Fibroblast of the conjunctiva (primary cell): Measurements from ENCODE around the gene CRYBB1.
"Not testable (repeated sequence)": the region's sequence is repeated elsewhere in the genome, so short reads cannot be mapped to it uniquely, and the experiment has no call there.

Experiments
- DNase-seq: peaks from one replicate; pipeline ENCODE4 v3.0.0-alpha.2; 2010; ENCODE audit warnings: low read depth

CRYBB1 gene

DNA sequence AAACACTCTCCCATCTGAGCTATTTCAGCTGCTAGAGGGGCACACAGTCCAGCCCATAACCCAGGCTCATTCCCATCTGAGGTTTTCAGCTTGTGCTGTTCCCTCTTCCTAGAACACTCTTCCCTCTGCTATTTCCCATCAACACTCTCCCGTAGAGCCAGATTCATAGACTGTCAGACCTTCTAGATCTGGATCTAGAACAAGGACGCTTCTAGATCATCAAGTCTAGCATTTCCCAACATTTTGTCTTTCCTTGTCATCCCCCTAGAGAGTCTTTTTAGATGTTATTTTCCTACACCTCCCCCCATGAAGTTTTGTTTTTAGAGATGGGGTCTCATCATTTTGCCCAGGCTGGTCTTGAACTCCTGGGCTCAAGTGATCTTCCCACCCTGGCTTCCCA is 17.3 kb upstream of the CRYBB1 start:
- no peak for DNase-seq

DNA sequence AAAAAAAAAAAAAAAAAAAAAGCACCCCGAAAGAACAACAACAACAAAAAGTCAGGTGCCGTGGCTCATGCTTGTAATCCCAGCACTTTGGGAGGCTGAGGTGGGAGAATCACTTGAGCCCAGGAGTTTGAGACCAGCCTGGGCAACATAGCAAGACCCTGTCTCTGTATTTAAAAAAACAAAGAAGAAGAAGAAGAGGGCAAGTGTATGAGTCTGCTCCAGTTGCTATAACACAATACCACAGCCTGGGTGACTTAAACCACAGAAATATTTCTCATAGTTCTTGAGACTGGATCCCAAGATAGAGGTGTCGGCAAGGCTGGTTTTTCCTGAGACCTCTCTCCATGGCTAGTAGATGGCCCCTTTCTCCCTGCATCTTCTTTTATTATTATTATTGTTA is 16.4 kb upstream of the CRYBB1 start:
- DNase-seq = no peak

DNA sequence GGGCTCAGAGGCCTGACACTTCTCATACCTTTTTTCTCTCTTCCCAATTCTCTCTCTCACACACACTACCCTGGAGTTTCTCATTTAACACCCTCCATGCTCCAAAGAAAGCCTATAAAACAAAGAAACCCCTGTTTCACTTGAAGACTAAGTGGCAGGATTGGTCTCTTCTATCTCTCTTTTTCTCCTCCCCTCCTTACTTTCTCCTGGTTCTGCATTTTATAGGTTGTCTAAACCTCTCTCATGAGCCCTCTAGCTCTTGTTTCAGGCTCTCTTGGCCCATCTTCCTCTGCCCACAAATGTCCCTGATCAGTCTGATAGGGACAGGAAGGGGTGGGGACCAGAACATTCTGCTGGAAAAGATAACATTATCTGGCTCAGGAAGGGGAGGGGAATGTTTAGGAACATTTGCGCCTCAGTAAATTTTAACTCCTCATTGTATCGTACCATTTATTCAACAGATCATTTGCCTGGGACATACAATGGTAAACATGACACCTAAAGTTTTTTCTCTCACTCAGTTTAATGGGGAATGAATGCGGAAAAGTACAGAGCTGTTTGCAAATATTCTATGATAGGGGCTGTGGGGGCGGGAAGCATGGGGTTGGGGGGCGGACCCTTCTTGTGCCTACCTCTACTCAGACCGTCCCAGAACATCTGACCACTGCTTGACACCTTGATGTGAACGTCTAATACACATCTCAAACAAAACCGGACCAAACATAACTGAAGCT is 14.8 kb upstream of the CRYBB1 start:
- DNase-seq = no peak

DNA sequence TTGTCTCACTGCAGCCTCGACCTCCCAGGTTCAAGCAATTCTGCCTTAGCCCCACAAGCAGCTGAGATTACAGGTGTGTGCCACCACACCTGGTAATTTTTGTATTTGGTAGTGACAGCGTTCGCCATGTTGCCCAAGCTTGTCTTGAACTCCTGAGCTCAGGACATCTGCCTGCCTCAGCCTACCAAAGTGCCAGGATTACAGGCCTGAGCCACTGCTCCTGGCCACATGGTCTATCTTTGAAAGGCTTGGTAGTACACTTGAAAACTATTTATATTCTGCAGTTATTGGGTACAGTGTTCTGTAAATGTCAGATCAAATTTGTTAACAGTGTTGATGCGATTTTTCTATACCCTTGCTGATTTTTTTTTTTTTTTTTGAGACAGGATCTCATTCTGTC is 13.5 kb upstream of the CRYBB1 start:
- no peak for DNase-seq

DNA sequence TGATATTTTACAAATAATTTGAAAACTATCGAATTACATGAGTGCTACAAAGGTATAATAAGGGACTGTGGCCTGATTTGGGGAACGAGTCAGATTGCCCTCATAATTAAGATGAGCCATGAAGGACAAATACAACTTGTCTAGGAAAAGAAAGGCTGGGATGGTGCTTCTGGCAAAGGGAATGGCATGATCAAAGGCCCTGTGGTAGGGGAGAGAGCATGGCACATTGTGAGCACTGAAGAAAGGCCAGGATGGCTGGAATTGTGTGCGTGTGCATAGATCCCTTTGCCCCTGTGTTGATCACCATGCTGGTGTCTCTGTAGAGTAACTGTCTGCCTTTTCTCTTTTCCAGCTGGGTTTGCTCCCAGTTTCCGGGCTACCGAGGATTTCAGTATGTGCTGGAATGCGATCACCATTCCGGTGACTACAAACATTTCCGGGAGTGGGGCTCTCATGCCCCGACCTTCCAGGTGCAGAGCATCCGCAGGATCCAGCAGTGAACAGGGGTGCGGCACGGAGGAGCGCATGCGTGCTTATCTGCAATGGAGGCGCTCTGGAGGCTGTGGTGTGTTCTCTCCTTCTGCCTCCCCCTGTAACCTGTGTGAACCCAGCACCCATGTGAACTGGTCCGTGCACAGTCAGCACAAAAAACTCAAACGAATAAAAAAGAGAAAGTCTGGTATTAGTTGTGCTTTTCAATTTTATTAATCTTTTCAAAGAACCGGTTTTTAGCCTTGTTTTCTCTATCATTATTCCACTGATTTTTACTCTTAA is 12.3 kb upstream of the CRYBB1 start:
- no peak for DNase-seq

DNA sequence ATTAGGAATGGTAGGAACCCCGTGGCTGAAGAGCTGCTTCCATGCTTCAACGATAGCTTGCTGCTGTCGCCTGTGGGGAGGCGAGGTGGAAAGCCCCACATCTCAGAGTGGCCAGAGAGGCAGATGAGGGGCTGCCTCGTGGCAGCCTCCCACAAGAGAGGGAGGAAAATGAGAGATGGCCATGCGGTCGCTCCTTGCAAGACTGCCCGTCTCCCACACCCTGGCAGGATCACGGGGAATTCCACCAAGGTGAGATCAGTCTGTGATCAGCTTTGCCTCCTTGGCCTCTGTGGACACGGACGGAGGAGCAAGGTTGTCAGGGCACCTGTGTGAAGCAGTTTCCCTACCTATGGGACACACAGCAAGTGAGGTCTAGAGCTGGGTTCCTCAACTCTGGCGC is 7.0 kb upstream of the CRYBB1 start:
- DNase-seq = no peak

DNA sequence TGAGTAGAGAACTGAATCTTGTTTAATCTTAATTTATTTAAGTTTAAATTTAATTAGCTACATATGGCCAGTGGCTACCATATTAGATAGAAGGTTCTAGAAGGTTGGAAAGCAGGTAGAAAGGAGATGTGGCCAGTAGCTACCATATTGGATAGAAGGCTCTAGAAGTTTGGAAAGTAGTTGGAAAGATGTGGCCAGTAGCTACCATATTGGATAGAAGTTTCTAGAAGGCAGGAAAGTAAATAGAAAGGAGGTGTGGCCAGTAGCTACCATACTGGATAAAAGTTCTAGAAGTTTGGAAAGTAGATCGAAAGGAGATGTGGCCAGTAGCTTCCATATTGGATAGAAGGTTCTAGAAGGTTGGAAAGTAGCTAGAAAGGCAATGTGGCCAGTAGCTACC is 6.2 kb upstream of the CRYBB1 start:
- no peak for DNase-seq

DNA sequence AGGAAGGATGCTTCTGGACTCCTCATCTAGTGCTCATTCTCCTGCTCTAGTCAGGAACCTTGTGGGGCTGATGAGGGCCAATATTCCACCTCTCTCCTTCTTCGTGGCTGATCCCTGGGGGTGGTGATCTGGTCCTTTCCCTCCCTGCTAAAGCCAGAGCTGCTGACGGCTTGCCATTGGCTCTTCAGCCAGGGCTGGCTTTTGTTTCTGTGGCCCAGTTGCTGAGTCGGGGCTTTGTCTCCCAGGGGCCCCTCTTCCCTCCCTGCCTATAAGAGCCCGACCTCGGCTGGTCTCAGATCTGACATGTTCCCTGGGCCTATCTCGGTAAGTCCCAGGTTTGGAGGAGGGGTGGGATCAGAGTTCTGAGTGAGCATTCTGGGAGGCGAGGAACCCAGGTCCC is 3.8 kb upstream of the CRYBB1 start, which contains the start of gene CRYBA4:
TSS of gene CRYBA4 (plus strand) at position 301 of the 400 bp plus-strand sequence. CDS start 634 bp downstream, outside the sequence.
- no peak for DNase-seq

DNA sequence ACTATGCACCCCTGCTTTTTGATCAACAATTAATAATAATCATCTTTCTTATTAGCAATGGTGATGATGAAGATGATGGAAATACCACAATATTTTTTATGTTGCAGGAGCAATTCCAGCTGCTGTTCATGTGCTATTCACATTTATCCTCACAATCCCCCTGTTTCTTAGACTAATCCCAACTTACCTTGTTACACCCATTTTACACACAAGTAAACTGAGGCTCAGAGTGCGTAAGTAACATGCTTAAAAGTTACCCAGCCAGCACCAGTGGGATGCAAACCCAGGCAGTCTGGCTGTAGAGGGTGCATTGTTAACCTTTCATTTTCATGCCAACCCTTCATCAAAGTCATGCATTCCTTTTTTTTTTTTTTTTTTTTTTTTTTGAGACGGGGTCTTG is 2.4 kb upstream of the CRYBB1 start:
- DNase-seq = no peak

DNA sequence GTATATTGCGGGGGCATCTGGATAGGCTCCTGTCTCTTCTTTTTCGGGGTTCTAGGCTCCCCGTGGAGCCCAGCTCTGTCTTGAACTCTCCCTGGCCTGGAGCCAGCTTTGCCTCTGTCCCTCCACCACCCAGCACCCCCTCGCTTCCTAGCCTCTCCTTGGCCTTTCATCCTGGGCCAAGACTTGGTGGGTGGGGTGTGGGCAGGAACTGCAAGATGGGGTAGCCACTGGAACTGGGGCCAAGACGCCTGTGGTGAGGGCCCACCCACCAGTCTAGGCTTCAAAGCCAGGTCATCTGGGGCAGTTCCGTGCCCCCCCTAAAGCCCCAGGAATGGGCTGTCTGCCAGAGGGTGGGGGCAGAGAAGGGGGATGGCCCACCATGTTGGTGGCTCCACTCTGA is 1.7 kb upstream of the CRYBB1 start:
- no peak for DNase-seq

DNA sequence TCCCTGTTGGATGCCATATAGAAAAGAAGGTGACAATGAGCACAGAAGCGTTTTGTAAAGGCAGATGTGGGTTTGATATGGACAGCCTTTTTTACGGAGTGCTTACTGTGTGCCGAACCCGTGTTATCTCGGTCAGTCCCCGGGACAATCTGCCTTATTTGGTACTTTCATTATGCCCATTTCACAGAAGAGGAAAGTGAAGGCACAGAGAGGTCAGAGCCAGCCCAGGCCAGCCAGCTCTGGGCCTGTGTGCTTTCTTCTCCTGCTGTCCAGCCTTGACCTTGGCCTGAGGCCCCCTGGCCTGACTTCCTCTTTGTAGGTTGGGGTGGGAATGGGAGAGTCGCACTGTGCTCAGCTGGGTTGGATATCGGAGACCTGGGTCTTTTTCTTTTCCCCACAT is 628 bp upstream of the CRYBB1 start:
- DNase-seq = no peak

DNA sequence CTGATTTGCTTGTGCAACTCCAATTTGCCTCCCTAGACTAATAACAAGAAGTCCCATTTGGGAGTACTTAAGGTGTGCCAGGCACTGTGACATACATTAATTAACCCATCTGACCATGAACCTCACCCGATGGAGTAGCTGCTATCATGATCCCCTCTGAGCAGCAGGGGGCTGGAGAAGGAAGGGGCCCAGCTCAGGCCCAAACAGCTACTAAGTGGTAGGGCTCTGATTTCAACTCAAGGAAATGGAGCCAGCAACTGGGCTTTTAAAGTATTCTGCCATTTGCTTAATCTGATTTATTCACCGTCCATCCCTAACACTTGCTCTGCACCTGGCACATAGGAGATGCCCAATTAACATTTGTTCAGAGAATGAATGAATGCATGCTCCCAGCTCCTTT is 1.2 kb downstream of the CRYBB1 start:
- DNase-seq = no peak

DNA sequence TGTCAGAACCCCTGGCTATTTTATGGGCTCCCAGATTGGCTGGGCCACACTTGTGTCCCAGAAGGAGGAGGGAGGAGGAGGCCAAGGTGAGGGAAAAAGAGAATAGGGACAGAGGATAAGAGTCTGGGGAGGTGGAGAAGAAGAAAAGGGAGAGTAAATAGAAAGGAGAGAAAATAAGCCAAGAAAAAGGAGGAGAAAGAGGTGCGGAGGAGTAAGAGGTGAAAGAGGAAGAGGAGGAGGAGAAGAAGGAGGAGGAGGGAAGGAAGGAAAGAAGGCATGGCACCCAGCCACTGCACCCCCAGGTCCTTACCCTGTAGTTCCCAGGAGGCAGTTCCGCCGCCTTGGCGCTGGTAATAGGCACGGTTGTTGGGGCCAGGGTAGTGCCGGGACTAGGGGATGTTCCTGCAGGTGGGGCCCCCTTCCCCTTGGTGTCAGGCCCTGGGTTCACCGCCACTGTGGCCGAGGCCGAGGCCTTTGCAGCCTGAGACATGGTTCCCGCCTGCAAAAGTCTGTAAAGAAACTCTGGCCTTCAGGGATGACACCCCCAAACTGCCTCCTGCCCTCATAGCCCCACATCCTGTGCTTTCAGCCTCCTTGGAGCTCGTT is 1.9 kb downstream of the CRYBB1 start:
- no peak for DNase-seq

DNA sequence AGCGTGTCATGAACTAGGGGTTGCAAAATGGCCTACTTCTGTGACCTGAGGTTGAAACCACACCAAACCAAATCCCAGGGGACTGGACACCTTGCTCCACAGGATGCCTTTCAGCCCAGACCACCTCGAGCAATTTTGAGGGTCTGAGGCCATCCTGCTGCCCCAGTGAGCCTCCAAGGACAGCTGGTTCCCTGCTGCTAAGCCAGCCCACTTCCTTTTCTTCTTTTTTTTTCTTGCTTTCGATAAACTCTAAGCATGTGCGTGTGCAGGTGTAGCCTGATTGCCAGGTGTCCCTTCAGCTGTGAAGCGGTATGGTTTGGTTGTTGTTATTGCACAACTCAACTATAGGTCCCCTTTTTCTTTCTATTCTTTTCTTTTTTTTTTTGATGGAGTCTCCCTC is 2.7 kb downstream of the CRYBB1 start:
- no peak for DNase-seq

DNA sequence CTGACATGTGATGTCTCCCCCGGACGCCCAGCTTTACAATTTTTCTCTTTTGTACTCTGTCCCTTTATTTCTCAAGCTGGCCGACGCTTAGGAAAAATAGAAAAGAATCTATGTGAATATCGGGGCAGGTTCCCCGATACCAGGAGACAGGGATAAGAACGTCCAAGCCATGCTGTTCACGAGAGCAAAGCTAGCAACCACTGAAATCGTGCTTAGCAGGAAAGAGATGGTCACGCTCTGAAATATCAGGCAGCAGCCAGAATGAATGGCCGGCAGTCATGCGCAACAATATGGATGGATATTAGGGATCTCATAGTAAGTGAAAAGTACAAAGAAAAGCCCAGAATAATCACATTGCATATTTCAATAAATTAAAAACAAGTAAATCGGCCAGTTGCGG is 3.5 kb downstream of the CRYBB1 start:
- no peak for DNase-seq

DNA sequence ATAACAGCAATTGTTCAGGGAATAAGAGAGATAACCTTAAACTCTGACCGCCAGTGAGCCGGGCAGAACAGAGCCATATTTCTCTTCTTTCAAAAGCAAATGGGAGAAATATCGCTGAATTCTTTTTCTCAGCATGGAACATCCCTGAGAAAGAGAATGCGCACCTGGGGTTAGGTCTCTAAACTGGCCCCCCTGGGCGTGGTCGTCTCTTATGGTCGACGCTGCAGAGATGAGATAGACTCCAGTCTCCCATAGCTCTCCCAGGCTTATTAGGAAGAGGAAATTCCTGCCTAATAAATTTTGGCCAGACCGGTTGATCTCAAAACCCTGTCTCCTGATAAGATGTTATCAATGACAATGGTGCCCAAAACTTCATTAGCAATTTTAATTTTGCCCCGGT is 4.1 kb downstream of the CRYBB1 start:
- DNase-seq = not testable (repeated sequence)

DNA sequence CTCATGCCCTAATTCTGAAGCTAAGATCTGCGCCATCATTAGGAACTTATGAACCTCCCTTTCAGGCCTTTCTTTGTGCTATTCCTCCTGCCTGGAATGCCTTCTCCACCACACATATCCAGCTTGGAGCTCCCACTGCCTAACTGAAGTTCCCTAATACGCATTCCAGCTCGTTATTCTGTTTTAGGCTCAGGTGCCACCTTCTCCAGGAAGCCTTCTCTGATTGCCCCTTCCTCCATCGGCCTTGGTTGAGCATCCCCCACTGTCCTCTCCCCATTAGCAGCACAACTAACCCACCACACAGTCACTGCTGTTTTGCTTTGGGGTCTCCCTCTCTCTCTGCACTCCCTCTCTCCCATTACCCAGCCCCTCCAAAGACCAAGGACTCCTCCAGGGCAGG is 5.2 kb downstream of the CRYBB1 start:
- no peak for DNase-seq

DNA sequence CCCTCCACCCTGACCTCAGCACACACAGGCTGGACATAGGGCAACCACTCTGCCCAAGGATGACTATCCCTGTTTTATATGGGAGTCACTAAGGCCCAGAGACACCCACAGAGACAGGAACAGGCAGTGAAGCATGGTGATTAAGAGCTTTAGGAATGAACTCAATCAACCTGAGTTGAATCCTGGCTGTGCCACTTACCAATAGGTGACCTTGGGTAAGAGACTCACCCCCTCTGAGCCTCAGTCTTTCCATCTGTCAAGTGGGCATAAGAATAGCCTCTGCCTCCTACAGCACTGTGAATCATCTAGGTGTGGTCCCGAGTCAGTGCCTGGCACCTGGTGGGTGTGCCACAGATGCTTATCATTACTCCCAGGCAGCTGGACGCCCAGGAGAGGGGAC is 6.8 kb downstream of the CRYBB1 start:
- no peak for DNase-seq

DNA sequence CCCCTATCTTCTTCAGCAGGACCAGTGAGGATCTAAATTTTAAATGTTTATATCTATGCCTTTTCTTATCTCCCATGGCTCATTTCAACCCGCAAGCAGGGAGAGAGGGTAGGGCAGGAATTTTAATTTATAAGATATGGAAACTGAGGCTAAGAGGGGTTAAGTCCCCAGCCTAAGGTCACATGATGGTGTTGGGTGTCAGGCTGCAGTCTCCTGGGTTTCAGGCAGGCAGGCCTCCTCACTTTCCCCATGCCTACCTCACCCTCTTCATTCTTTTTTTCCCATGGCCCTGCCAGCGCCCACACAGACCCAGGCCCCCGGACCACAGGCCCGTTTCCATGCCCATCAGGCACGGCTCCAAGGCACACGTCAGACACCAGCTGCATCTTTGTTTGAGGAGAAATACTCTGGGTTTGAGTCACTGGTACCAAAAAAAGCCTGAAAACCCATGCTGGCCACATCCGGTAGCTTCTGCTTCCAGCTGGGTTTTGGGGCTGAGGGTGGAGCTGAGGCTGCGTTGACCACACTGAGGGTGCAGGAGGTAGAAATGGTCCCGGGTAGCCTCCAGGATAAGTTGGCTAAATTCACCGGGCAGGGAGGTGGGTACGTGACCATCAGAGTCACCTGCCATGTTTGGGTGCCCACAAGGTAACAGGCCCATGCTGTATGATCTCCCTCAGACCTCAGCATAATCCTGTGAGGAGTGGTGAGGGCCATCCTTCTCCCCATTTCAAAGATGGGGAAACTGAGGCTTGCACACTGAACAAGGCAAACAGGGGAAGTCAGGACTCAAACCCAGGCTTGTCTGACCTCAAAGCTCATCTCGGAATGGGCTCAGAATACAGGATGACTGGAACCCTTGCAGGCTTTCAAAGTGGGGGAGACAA is 7.5 kb downstream of the CRYBB1 start:
- peak; percentile 10 for DNase-seq

DNA sequence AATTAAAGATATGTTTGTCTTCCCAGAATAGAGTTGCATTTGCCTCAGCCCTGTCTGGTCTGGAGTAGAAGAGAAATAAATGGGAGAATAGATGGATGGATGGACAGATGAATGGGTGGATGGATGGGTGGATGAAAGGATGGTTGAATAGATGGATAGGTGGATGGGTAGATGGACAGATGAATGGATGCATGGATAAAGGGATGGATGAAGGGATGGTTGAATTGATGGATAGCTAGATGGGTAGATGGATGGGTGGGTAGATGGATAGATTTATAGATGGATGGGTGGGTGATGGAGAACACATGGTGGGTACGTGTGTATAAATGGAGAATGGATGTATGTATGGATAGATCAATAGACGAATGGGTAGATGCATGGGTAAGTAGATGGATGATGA is 8.5 kb downstream of the CRYBB1 start:
- DNase-seq = no peak

DNA sequence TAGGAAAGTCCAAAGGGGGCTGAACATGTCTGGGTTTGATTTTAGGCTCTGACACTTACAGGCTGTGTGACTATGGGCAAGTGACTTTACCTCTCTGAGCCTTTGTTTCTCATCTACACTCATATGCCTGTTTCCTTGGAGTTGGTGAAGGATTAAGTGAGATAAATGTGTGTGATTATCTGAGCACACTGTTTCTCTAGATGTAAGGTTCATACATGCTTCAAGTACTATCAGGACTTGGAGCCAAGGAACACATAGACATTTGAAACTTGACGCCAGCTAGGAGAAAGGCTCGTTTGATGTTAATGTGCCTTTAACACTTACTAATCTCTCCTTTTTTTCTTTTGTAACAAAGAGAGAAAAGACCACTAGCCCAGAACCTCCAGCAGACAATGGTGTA is 9.7 kb downstream of the CRYBB1 start:
- no peak for DNase-seq

DNA sequence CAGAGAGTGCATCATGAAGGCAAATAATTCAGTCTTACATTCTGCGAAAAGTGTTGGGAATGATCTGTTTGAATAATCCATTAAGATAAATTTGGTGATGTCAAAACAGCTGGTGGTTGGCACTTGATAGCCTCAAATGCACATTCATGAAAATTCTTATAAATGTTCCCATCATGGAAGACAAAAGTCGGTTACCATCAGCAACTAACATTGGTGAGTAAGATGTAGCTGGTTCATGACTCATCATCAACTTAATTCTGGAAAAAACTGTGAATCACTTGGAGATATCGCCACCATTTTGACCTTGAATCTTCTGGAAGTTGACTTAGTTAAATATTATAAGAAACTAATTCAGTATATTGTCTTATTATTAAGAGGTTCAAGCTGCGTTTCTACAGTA is 11.2 kb downstream of the CRYBB1 start:
- no peak for DNase-seq
